IMR-90 (cell line): ENCODE results near the gene PRPF4. TPM values are rescaled to one million over a fixed set of nuclear protein-coding genes. Genes with fewer than 3 reads are reported as not detected.
A peak's percentile ranks its signal among the peaks of the same experiment; 100 is the strongest.

ENCODE experiments used
- ATAC-seq: fragments of 200-7000 bp; cut with Tn5 transposase; 2 replicates; pipeline ENCODE4 v1.9.1; 2020; ENCODE audit warnings: low read depth, mild to moderate bottlenecking, moderate library complexity
- BruUV-seq: library from RNA; stranded (reverse); fragments of 400-500 nt; replicated peaks from 2 replicates; lab custom pipeline; 2021; lab: Mats Ljungman, UMichigan
- CTCF ChIA-PET: fragments of 300-600 bp; formaldehyde crosslinking; extraction: SDS; loops from one replicate; lab custom pipeline; 2021; ENCODE audit warnings: antibody characterized with exemption; lab: Yijun Ruan, JAX
- POLR2A ChIA-PET: fragments of 300-600 bp; sonication (Branson Sonifier 250); formaldehyde crosslinking; loops from one replicate; lab custom pipeline; 2022; ENCODE audit warnings: antibody characterized with exemption; ENCODE audit not compliant: unreplicated experiment; lab: Charles Lee
- DNase-seq: peaks from one replicate; pipeline ENCODE4 v3.0.0; 2013
- H2AFZ ChIP-seq: replicated peaks from 2 replicates; pipeline ENCODE3; 2013; ENCODE audit warnings: low read length, mild to moderate bottlenecking; ENCODE audit not compliant: poor library complexity
- H2AK5ac ChIP-seq: 2 replicates; pipeline ENCODE4 v1.6.1; 2013; ENCODE audit warnings: low read depth, low read length, inconsistent platforms
- H2AK9ac ChIP-seq: replicated peaks from 2 replicates; pipeline ENCODE3; 2013; ENCODE audit warnings: mild to moderate bottlenecking, low read depth, low read length, moderate library complexity; ENCODE audit not compliant: poor library complexity
- H2BK120ac ChIP-seq: 2 replicates; pipeline ENCODE4 v1.6.1; 2013; ENCODE audit warnings: low read depth, low read length, inconsistent platforms
- H2BK15ac ChIP-seq: 3 replicates; pipeline ENCODE4 v1.6.1; 2013; ENCODE audit warnings: low read depth, low read length, inconsistent platforms
- H2BK20ac ChIP-seq: 2 replicates; pipeline ENCODE4 v1.6.1; 2013; ENCODE audit warnings: low read depth, mild to moderate bottlenecking, inconsistent platforms, low read length, moderate library complexity
- H2BK5ac ChIP-seq: 2 replicates; pipeline ENCODE4 v1.6.1; 2013; ENCODE audit warnings: mild to moderate bottlenecking, low read depth, low read length, inconsistent platforms; ENCODE audit not compliant: poor library complexity, severe bottlenecking
- H3K14ac ChIP-seq: replicated peaks from 2 replicates; pipeline ENCODE4 v1.6.1; 2013; ENCODE audit warnings: low read depth, low read length, inconsistent platforms
- H3K18ac ChIP-seq: 2 replicates; pipeline ENCODE4 v1.6.1; 2013; ENCODE audit warnings: low read depth, low read length, control low read depth
- H3K23ac ChIP-seq: 2 replicates; pipeline ENCODE4 v1.6.1; 2013; ENCODE audit warnings: low read depth, low read length, inconsistent platforms
- H3K27ac ChIP-seq: 2 replicates; pipeline ENCODE4 v1.5.1; 2013; ENCODE audit warnings: mild to moderate bottlenecking, control low read depth, low read length; ENCODE audit not compliant: insufficient read depth
- H3K27me3 ChIP-seq: 2 replicates; pipeline ENCODE4 v1.6.1; 2013; ENCODE audit warnings: low read length; ENCODE audit not compliant: control insufficient read depth, insufficient read depth
- H3K36me3 ChIP-seq: 2 replicates; pipeline ENCODE4 v1.6.1; 2013; ENCODE audit warnings: low read length, mixed read lengths; ENCODE audit not compliant: control insufficient read depth, insufficient read depth
- H3K4ac ChIP-seq: 2 replicates; pipeline ENCODE4 v1.6.1; 2013; ENCODE audit warnings: low read depth, low read length, inconsistent platforms
- H3K4me1 ChIP-seq: 2 replicates; pipeline ENCODE4 v1.6.1; 2013; ENCODE audit warnings: low read length, mixed read lengths; ENCODE audit not compliant: control insufficient read depth, insufficient read depth
- H3K4me2 ChIP-seq: 2 replicates; pipeline ENCODE4 v1.6.1; 2013; ENCODE audit warnings: low read depth, mild to moderate bottlenecking, control low read depth, low read length, moderate library complexity
- H3K4me3 ChIP-seq: 2 replicates; pipeline ENCODE4 v1.5.1; 2013; ENCODE audit warnings: low read depth, mild to moderate bottlenecking, control low read depth, low read length, moderate library complexity; ENCODE audit not compliant: insufficient read depth
- H3K56ac ChIP-seq: 2 replicates; pipeline ENCODE4 v1.6.1; 2013; ENCODE audit warnings: low read length, inconsistent platforms; ENCODE audit not compliant: insufficient read depth; ENCODE audit errors: extremely low read depth
- H3K79me1 ChIP-seq, 2 experiments: 2 replicates each; pipeline ENCODE4 v1.6.1; 2013; ENCODE audit warnings: low read length in 2 of 2, inconsistent platforms in 1 of 2, low read depth in 1 of 2
- H3K9ac ChIP-seq: 2 replicates; pipeline ENCODE4 v1.6.1; 2013; ENCODE audit warnings: low read depth, low read length, control low read depth
- H3K9me1 ChIP-seq: 2 replicates; pipeline ENCODE4 v1.6.1; 2013; ENCODE audit warnings: low read length, inconsistent platforms; ENCODE audit not compliant: insufficient read depth
- H3K9me3 ChIP-seq: 2 replicates; pipeline ENCODE4 v1.6.1; 2013; ENCODE audit warnings: low read length; ENCODE audit not compliant: control insufficient read depth, insufficient read depth
- H4K20me1 ChIP-seq: 2 replicates; pipeline ENCODE4 v1.6.1; 2013; ENCODE audit warnings: low read length, inconsistent platforms; ENCODE audit not compliant: insufficient read depth
- H4K5ac ChIP-seq: 2 replicates; pipeline ENCODE4 v1.6.1; 2013; ENCODE audit warnings: mild to moderate bottlenecking, low read depth, low read length, control low read depth
- H4K8ac ChIP-seq, 2 experiments: 2 replicates each; pipeline ENCODE4 v1.6.1; 2013; ENCODE audit warnings: low read depth in 2 of 2, low read length in 2 of 2, control low read depth in 1 of 2, inconsistent platforms in 1 of 2
- H4K91ac ChIP-seq: 2 replicates; pipeline ENCODE4 v1.6.1; 2013; ENCODE audit warnings: low read depth, low read length, inconsistent platforms; ENCODE audit not compliant: insufficient read depth
- SMC3 ChIP-seq: fragments of 150-350 bp; IDR thresholded peaks from 2 replicates; pipeline ENCODE4 v1.6.1; 2016; ENCODE audit warnings: low read depth, mild to moderate bottlenecking, antibody characterized with exemption, low read length, moderate library complexity
- WGBS, 2 experiments: methylation state at CpG; one replicate each; pipeline versions ENCODE4 v1.1.5 to v1.1.7; 2013; ENCODE audit warnings: missing lambda C conversion rate in 2 of 2; ENCODE audit not compliant: insufficient read length in 1 of 2; ENCODE audit errors: extremely low coverage in 2 of 2; 5-methylcytosine and 5-hydroxymethylcytosine counted together
- dilution Hi-C: fragments of 300-500 bp; cut with HindIII; formaldehyde crosslinking; loops from one replicate; pipeline ENCODE4 v1.14.3; 2018; ENCODE audit warnings: low sequenced_read_pairs; ENCODE audit not compliant: unreplicated experiment
- in situ Hi-C: fragments of 300-500 bp; cut with MboI; formaldehyde crosslinking; loops from 3 replicates; pipeline ENCODE4 v1.14.3; 2019; ENCODE audit warnings: low sequenced_read_pairs, inconsistent platforms, mixed read lengths
- intact Hi-C: fragments of 100-400 bp; cut with micrococcal nuclease; formaldehyde crosslinking; loops from 2 replicates; pipeline ENCODE4 v1.10.0; 2022
- polyA plus RNA-seq, 3 experiments: library from polyadenylated mRNA; depleted of rRNA; stranded (reverse); fragments of >200 nt; gene quantifications; 2 replicates each; pipeline ENCODE4 v1.2.3, GENCODE V29; 2012; ENCODE audit warnings: low replicate concordance in 1 of 3
- total RNA-seq: library from RNA; depleted of rRNA; stranded (reverse); fragments of >200 nt; gene quantifications from 2 replicates; pipeline ENCODE4 v1.2.3, GENCODE V29; 2012
- TF ChIP-seq, protein P1 (sequence below): conservative IDR thresholded peaks from 2 replicates; pipeline ENCODE4 v1.5.1; 2012; ENCODE audit warnings: mild to moderate bottlenecking, low read depth, low read length, improper control_type of control experiment

The PRPF4 gene
- total and polyA plus RNA-seq, 2 of the 4 experiments (the other 2 are of a cell fraction), result 21.4 to 38.0 TPM

DNA sequence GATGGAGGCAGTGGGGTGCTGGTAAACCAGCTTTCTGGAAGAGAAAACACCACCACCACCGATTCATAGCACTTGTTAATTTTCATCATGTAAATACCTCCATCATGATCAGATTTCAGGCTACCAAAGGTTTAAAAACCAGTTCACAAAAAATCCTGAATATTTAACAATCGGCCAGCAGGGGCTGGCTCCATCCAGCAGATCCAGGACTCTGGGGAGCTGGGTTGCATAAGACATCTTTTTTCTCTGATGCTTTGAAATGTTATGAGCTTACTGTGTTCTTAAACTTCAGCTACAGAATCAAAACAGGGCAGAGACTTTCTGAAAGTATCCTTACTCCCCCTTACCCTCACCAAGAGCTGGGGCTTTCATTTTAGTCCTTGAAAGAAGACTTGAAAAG, 42.3 kb downstream of the PRPF4 start:
- intact Hi-C loops (no loop called here), in situ Hi-C loops (no loop called here), dilution Hi-C loops (no loop called here)
- no peak for DNase-seq
- no peak overlapping the region for H4K5ac ChIP-seq
- no peaks in the 10 kb centered on the region for H3K79me1 ChIP-seq
- H3K14ac ChIP-seq, result no peak overlapping the region
- H2BK120ac ChIP-seq, result no peak overlapping the region
- H2AK9ac ChIP-seq, result no peak overlapping the region
- WGBS, 2 experiments, result no CpG with 5 or more reads among the region's 2 CpGs
- H3K36me3 ChIP-seq, result no peaks in the 10 kb centered on the region
- H3K4me1 ChIP-seq, result no peaks in the 10 kb centered on the region
- no peak overlapping the region for H2BK15ac ChIP-seq
- H3K23ac ChIP-seq, result no peak overlapping the region
- no peak overlapping the region for H4K8ac ChIP-seq
- H3K9me1 ChIP-seq, result no peaks in the 10 kb centered on the region
- no peak overlapping the region for H3K18ac ChIP-seq
- TF ChIP-seq, protein P1, sequence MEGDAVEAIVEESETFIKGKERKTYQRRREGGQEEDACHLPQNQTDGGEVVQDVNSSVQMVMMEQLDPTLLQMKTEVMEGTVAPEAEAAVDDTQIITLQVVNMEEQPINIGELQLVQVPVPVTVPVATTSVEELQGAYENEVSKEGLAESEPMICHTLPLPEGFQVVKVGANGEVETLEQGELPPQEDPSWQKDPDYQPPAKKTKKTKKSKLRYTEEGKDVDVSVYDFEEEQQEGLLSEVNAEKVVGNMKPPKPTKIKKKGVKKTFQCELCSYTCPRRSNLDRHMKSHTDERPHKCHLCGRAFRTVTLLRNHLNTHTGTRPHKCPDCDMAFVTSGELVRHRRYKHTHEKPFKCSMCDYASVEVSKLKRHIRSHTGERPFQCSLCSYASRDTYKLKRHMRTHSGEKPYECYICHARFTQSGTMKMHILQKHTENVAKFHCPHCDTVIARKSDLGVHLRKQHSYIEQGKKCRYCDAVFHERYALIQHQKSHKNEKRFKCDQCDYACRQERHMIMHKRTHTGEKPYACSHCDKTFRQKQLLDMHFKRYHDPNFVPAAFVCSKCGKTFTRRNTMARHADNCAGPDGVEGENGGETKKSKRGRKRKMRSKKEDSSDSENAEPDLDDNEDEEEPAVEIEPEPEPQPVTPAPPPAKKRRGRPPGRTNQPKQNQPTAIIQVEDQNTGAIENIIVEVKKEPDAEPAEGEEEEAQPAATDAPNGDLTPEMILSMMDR, result peak; percentile 21; the same call in 1 of the 2 replicates
- TF ChIP-seq SMC3, result no peak
- H3K9me3 ChIP-seq, result peaks cover 2% of the 10 kb centered on the region; the same call in 1 of the 2 replicates
- no peak overlapping the region for H4K91ac ChIP-seq
- no peak overlapping the region for H3K4me3 ChIP-seq
- no peak overlapping the region for H2AFZ ChIP-seq
- H3K27me3 ChIP-seq, result peaks cover 16% of the 10 kb centered on the region
- H3K27ac ChIP-seq, result no peak overlapping the region
- no peak overlapping the region for H3K56ac ChIP-seq
- no peak overlapping the region for H3K9ac ChIP-seq
- peak; percentile 46; the same call in 1 of the 2 replicates for ATAC-seq
- no peak overlapping the region for H3K4me2 ChIP-seq
- H2BK20ac ChIP-seq, result no peak overlapping the region
- no peaks in the 10 kb centered on the region for H4K20me1 ChIP-seq
- H3K4ac ChIP-seq, result no peak overlapping the region
- H2BK5ac ChIP-seq, result no peak overlapping the region
- no TSS peak for BruUV-seq
- ChIA-PET POLR2A (no interaction called here), CTCF (interaction anchor here (0.6 kb wide), 1 partner anchor 303 kb away, joined by 3 read pairs; no protein-coding TSS in a partner anchor)
- H2AK5ac ChIP-seq, result no peak overlapping the region
